HEK293T (cell line): Measurements from ENCODE around the gene KIAA0513.

Experiments
- CTCF ChIA-PET: fragments of 350-600 bp; formaldehyde crosslinking; extraction: SDS; loops from one replicate; lab custom pipeline; 2021; ENCODE audit warnings: antibody characterized with exemption, inconsistent platforms; lab: Yijun Ruan, JAX
- POLR2A ChIA-PET: fragments of 350-600 bp; formaldehyde crosslinking; extraction: SDS; loops from one replicate; lab custom pipeline; 2020; ENCODE audit warnings: antibody characterized with exemption, inconsistent platforms; lab: Yijun Ruan, JAX
- DNase-seq: peaks from one replicate; pipeline ENCODE4 v3.0.0; 2012; ENCODE audit warnings: mixed read lengths; ENCODE audit errors: extremely low spot score
- ARNT ChIP-seq: fragments of 450-650 bp; IDR thresholded peaks from 2 replicates; pipeline ENCODE4 v1.6.1; 2017; ENCODE audit warnings: mild to moderate bottlenecking
- BHLHE40 ChIP-seq: fragments of 450-650 bp; IDR thresholded peaks from 2 replicates; pipeline ENCODE4 v1.6.1; 2016; ENCODE audit warnings: mild to moderate bottlenecking, moderate library complexity, borderline replicate concordance
- CTBP1 ChIP-seq: fragments of 450-650 bp; IDR thresholded peaks from 2 replicates; pipeline ENCODE4 v1.6.1; 2016; ENCODE audit warnings: borderline replicate concordance
- ELF4 ChIP-seq: fragments of 450-650 bp; IDR thresholded peaks from 2 replicates; pipeline ENCODE4 v1.6.1; 2017; ENCODE audit warnings: antibody characterized with exemption
- FOXA1 ChIP-seq: fragments of 450-650 bp; IDR thresholded peaks from 2 replicates; pipeline ENCODE4 v1.6.1; 2016; ENCODE audit warnings: mild to moderate bottlenecking
- FOXK2 ChIP-seq: fragments of 450-650 bp; IDR thresholded peaks from 2 replicates; pipeline ENCODE4 v1.6.1; 2016; ENCODE audit warnings: mild to moderate bottlenecking
- FOXM1 ChIP-seq: fragments of 450-650 bp; IDR thresholded peaks from 2 replicates; pipeline ENCODE4 v1.6.1; 2017; ENCODE audit warnings: mild to moderate bottlenecking, borderline replicate concordance
- HDGF ChIP-seq: fragments of 450-650 bp; IDR thresholded peaks from 2 replicates; pipeline ENCODE4 v1.6.1; 2017; ENCODE audit warnings: antibody characterized with exemption, borderline replicate concordance
- L3MBTL2 ChIP-seq: fragments of 450-650 bp; conservative IDR thresholded peaks from 2 replicates; pipeline ENCODE4 v1.6.1; 2016; ENCODE audit warnings: mild to moderate bottlenecking
- LEF1 ChIP-seq: fragments of 450-650 bp; IDR thresholded peaks from 2 replicates; pipeline ENCODE4 v1.6.1; 2017; ENCODE audit warnings: mild to moderate bottlenecking, borderline replicate concordance
- NFRKB ChIP-seq: fragments of 450-650 bp; IDR thresholded peaks from 2 replicates; pipeline ENCODE4 v1.6.1; 2016; ENCODE audit warnings: mild to moderate bottlenecking, moderate library complexity
- PKNOX1 ChIP-seq: fragments of 450-650 bp; IDR thresholded peaks from 2 replicates; pipeline ENCODE4 v1.6.1; 2016
- SP1 ChIP-seq: fragments of 450-650 bp; IDR thresholded peaks from 2 replicates; pipeline ENCODE4 v1.6.1; 2017
- SUZ12 ChIP-seq: fragments of 450-650 bp; IDR thresholded peaks from 2 replicates; pipeline ENCODE4 v1.6.1; 2016; ENCODE audit warnings: mild to moderate bottlenecking
- TARDBP ChIP-seq: fragments of 450-650 bp; IDR thresholded peaks from 2 replicates; pipeline ENCODE4 v1.6.1; 2016
- ZNF384 ChIP-seq: fragments of 450-650 bp; IDR thresholded peaks from 2 replicates; pipeline ENCODE4 v1.6.1; 2016

Gene KIAA0513

GRCh38 chr16:85103114-85104079 is 75.8 kb downstream of the KIAA0513 start:
- ChIA-PET CTCF (interaction anchor here (1.1 kb wide), 1 partner anchor 11 kb away, joined by 7 read pairs; no protein-coding TSS in a partner anchor), POLR2A (no interaction called here)
- TF ChIP-seq L3MBTL2, result no peak
- TF ChIP-seq FOXM1, result no peak
- no peak for TF ChIP-seq SUZ12
- TF ChIP-seq ELF4, result no peak
- no peak for TF ChIP-seq SP1
- no peak for TF ChIP-seq ZNF384
- TF ChIP-seq LEF1, result no peak
- TF ChIP-seq PKNOX1, result no peak
- no peak for TF ChIP-seq FOXA1
- TF ChIP-seq CTBP1, result no peak
- no peak for TF ChIP-seq TARDBP
- no peak for TF ChIP-seq HDGF
- TF ChIP-seq FOXK2, result no peak

DNA sequence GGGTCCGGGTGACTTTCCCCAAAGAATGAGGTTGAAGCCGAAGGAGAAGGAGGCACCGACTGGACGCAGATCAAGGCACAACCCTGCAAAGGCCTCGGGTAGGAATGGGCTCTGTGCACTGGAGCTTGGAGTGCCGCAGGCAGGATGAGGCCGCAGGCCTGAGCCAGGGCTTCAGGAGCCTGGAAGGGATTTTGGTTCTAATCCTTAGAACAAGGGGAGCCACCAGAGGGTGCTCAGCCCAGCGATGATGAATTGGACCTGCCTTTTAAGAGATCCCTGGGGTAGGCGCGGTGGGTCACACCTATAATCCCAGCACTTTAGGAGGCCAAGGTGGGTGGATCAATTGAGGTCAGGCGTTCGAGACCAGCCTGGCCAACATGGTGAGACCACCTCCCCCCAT is 76.6 kb downstream of the KIAA0513 start:
- no peak for DNase-seq
- no peak for TF ChIP-seq L3MBTL2
- TF ChIP-seq FOXM1, result no peak
- no peak for TF ChIP-seq PKNOX1
- no peak for TF ChIP-seq NFRKB
- TF ChIP-seq ZNF384, result no peak
- no peak for TF ChIP-seq BHLHE40
- no peak for TF ChIP-seq FOXA1
- no peak for TF ChIP-seq SUZ12
- no peak for TF ChIP-seq ARNT
- no peak for TF ChIP-seq SP1
- TF ChIP-seq FOXK2, result no peak
- ChIA-PET POLR2A (interaction anchor here (1.0 kb wide), 1 partner anchor 10 kb away, joined by 3 read pairs; no protein-coding TSS in a partner anchor), CTCF (interaction anchor here (0.6 to 1.5 kb wide), 2 partner anchors 11 to 552 kb away, joined by 5 to 7 read pairs; no protein-coding TSS in a partner anchor)

More at GRCh38 chr16:85103114-85104079, 75.8 kb downstream of the KIAA0513 start:
- DNase-seq, result no peak

GRCh38 chr16:85104821-85105391 is 77.3 kb downstream of the KIAA0513 start:
- CTCF ChIA-PET, result interaction anchor here (0.6 to 1.5 kb wide), 2 partner anchors 10 to 553 kb away, joined by 5 to 7 read pairs; no protein-coding TSS in a partner anchor
- DNase-seq, result no peak
- POLR2A ChIA-PET, result interaction anchor here (1.0 kb wide), 1 partner anchor 10 kb away, joined by 3 read pairs; no protein-coding TSS in a partner anchor
- TF ChIP-seq FOXM1 (no peak), FOXA1 (no peak), PKNOX1 (no peak)

- CTCF ChIA-PET, result interaction anchor here (1.5 kb wide), 1 partner anchor 9 kb away, joined by 7 read pairs; no protein-coding TSS in a partner anchor
Measured at GRCh38 chr16:85105475-85105874, 77.9 kb downstream of the KIAA0513 start.

More at GRCh38 chr16:85105475-85105874, 77.9 kb downstream of the KIAA0513 start:
- POLR2A ChIA-PET, result no interaction called here
- no peak for DNase-seq
- no peak for TF ChIP-seq ARNT
- TF ChIP-seq ZNF384, result no peak
- TF ChIP-seq TARDBP, result no peak
- no peak for TF ChIP-seq SUZ12
- no peak for TF ChIP-seq NFRKB
- no peak for TF ChIP-seq FOXM1
- TF ChIP-seq CTBP1, result no peak
- TF ChIP-seq PKNOX1, result no peak
- TF ChIP-seq L3MBTL2, result no peak
- no peak for TF ChIP-seq ELF4
- no peak for TF ChIP-seq HDGF
- TF ChIP-seq FOXA1, result no peak
- TF ChIP-seq FOXK2, result no peak
- TF ChIP-seq BHLHE40, result no peak
- no peak for TF ChIP-seq SP1
